SHP77 (cell line): Measurements from ENCODE around the gene GFRAL.
"Not testable (repeated sequence)": the region's sequence is repeated elsewhere in the genome, so short reads cannot be mapped to it uniquely, and the experiment has no call there.

ENCODE experiments used
- DNase-seq, 2 experiments: peaks; one replicate each; lab custom pipeline; 2025; lab: John Stamatoyannopoulos, UW

The GFRAL gene

DNA sequence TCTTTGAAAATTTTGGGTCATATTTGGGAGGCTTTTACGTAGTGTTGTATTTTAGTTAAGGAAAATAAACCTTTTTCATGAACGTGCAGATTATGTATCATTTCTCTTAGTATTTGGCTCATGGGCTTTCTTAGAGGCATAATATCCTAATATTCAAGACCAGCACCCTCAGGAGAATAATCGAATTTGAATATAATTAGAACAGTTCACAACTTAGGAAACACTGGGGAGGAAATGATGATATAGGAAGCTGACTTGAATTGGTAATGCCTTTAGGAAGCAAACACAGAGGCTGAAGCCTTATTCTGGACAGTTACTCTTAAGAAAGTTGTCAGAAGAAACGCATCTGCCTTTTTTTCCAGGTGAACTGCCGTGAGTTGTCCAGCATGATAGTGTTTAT lies at the start of gene GFRAL:
GFRAL (plus strand) TSS at position 301 of the 400 bp plus-strand sequence; CDS start at position 387, 86 bp downstream.
- no peak for DNase-seq

DNA sequence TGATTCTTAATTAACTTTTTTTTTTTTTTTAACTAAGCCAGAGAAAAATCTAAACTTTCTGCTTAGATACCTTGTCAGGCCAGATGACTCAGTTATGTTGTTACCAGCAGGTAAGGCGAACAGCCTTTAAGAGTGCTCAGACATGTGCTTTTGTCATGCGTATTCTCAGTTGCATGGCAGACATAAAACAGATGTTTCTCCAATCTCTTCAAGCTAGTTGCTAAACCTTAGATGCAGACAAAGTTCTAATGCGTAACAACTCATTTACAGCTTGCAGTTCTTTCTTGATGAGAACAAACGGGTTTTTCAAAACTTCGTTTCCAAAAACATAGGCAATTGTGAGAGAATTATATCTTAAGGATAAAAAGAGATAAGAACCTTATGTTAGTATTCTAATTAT lies 49.6 kb upstream of the GFRAL start:
- DNase-seq = no peak

DNA sequence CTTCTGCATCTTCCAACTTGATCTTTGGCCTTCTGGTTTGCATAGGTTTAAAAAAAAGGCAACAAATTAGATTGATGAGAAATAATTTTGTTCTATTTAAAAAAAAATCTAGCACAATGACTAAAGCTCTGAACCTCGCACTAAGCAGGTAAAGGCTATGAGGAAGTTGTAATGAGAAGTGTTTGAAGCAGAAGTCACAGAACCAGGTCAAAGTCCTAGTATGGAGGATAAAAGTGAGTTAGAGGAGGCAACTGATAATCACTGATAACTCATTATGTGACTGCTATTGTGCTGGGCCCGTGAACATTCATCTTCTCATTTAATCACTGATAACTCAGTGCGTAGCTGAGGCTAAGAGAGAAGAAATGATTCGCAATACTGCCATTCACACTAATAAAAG lies 46.1 kb upstream of the GFRAL start:
- DNase-seq = no peak

- DNase-seq = no peak
Observed at GRCh38 chr6:55282115-55282514, 45.2 kb upstream of the GFRAL start.

GRCh38 chr6:55286824-55287223 lies 40.4 kb upstream of the GFRAL start:
- DNase-seq = no peak

DNA sequence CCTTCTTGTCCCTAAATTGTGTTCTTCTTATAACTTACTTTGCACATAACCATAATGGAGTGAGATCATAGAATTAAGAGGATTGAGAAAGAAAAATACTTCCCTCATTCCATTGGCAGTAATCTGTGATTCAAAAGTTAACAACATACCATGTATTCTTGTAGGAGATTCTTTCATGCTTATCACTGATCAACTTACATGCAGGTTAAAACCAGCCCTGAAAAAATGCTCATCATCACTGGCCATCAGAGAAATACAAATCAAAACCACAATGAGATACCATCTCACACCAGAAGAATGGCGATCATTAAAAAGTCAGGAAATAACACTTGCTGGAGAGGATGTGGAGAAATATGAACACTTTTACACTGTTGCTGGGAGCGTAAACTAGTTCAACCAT lies 36.5 kb upstream of the GFRAL start:
- no peak for DNase-seq

GRCh38 chr6:55293116-55293515 lies 34.2 kb upstream of the GFRAL start:
- DNase-seq = peak in 1 of 2 experiments; percentile 5

- not testable (repeated sequence) for DNase-seq
Observed at GRCh38 chr6:55297214-55297613, 30.1 kb upstream of the GFRAL start.

- no peak for DNase-seq
Observed at GRCh38 chr6:55299286-55299985, 27.8 kb upstream of the GFRAL start.

GRCh38 chr6:55304747-55305146 lies 22.5 kb upstream of the GFRAL start:
- no peak for DNase-seq

DNA sequence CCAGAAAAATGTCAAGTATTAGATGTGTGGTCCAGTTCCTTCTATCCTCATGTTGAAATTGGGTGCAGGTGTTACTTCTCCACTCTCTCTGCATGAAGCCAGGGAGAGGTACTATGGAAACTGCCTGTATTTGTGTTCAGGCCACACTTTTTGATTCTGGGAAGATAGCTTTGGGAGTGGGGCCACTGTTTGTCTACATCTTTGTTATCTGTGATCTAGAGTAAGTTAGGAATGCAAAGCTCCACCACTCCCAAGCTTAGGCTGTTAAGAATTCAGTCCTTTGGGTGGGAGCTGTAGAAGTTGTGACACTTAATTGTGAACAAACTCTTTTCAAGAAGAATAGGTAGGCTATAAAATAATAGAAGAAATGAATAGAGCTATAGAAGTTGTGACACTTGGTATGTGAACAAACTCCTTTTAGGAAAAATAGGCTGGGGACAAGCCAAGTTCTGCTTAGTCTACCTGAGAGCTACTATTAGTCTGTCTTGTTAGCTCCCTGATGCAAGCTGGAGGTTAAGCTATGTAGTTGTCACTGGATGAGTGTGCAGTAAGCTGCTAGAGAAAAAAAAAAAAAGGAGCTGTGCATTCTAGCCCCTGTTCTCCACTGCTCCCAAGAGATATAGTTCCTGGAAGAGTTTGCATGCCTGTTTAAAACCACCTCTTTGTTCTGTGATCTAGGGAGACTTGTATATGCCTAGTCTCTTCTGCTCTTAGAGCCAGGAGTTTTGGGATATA lies 7.1 kb upstream of the GFRAL start:
- no peak for DNase-seq

DNA sequence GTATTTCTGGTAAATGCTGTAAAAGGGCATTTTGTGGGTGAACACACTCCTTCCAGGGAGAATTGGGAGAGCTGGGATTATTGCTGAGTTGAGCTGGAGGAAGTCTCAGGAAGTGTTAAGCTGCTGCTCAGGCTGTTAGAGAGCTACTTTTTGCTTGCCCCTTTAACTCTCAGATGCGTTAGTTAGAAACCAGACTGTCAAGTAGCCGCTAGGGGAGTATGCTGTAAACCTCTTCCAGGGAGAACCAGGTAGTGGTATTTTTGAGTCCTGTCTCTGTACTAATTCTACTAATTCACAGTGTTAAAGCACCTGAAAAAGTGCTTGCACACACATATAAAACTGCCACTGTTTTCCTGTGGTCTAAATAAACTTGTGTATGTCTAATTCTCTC lies 6.6 kb upstream of the GFRAL start:
- no peak for DNase-seq

DNA sequence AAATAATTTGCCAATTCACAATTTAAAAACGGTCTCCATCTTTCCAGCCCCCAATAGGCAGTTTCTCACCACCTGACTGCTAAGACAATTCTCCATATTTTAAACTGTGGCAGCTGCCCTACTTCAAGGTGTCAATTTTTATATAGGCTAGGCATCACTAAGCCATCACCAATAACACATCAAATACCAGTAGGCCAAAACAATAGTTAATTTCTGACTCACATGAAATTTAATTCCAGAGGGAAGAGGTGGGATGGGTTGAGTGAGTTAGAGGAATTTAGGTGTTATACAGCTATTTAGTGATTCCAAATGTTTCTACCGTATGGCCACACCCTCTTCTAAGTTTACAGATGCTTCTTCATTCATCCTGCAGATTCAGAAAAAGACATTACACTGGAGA lies 49.9 kb downstream of the GFRAL start:
- no peak for DNase-seq

DNA sequence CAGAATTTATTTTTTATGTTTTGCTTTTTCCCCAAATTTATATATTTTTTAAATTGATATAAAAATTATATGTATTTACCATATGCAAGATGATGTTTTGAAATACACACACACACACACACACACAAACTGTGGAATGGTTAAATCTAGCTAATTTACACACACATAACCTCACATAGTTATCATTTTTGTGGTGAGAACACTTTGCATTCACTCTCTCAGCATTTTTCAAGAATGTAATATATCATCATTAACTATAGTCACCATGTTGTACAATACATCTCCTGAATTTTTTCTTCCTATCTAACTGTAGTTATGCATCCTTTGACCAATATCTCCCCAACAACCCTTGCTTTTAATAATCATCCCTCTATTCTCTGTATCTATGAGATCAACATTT lies 52.2 kb downstream of the GFRAL start:
- no peak for DNase-seq

DNA sequence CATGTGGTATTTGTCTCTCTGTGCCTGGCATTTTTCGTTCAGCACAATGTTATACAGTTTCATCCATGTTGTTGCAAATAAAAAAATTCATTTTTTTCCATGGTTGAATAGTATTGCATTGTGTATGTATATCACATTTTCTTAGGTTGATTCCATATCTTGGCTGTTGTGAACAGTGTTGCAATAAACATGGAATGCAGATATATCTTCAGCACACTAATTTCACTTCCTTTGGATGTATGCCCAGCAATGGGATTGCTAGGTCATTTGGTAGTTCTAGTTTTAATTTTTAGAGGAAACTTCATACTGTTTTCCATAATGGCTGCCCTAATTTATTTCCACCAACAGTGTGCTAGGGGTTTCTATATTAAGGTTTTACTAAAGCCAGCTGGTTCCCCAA lies 52.6 kb downstream of the GFRAL start:
- no peak for DNase-seq

- DNase-seq = no peak
Observed at GRCh38 chr6:55388211-55388610, 60.9 kb downstream of the GFRAL start.

DNA sequence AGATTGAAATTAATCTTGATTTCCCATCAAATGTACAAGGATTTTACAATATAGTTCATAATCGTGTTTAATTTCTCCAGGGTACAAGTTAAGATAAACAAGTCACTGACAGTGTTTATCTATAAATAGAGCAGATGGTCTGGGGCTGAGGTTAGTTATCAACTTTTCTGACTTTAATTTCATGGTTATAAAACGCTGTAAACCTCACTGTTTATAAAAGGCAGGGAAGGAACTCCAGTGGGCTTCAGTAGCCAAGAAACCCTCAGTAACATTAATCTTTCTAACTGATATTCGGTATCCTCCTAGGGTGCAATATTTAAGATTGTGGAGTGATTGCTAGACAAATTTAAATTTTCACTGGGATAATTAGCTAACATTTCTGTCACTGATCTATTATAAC lies 68.6 kb downstream of the GFRAL start:
- no peak for DNase-seq

DNA sequence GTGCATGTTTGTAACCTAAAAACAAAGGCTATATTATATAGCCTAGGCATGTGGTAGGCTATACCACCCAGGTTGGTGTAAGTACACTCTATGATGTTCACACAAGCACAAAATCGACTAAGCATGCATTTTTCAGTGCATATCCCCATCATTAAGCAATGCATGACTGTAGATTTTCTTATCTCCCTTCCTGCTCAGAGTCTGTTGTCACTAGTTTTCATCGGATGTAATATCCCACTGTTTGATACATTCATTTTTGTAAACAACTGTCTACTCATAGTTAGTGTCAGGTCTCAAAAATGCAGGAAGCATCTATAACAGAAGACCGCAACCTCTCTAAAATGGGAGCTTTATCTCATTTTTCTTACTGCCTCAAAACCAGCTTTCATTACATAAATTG lies 70.7 kb downstream of the GFRAL start:
- DNase-seq = no peak

DNA sequence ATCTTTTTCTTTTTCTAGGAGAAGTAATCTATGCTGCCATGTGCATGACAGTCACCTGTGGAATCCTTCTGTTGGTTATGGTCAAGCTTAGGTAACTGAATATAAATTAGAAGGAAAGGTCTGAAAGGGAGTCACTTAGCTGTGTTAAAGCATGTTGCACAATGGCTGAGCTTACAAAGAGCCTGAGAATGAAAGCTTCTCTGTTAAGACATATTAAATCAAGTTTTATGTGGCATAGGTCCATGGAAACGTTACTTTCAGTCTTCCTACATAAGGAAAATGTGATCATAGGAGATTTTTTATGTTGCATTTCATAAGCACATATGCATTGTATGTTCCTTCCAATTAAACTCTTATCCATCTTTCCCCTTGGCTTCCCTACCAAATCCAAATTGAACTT lies 72.1 kb downstream of the GFRAL start:
- DNase-seq = no peak

DNA sequence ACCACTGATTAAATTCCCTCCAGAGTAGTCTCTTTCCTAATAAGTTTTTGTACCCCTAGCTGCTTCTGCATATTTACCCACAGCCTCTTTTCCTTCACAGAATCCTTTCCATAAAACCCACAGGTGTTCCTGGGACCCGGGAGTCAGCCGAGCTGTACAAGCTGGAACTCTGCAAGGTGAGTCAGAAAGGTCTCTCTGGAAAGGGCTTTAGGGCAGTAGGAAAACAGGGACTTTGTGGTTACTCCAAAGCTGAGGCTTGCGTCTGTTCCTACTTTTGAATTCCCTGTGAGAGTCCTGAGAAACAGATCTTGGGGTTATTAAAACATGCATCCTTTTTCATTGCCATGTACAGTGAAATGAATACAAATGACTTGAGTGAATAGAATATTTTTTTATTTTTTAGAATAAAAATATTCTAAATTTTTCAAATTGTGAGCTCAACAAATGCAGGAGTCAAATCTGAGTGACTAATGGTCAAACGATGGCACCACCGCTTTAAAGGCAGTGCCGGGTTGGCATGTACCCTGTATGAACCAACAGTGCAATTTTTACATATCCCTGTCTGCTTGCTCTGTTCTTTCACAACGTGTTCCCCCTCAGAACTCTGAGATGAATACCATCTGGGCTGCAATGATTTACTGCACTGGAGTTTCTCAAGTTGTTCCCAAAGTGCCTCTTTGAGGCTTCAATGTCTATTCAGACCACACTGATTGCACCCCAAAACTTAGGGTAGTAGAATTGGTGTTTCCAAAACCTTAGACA lies 78.4 kb downstream of the GFRAL start:
- no peak for DNase-seq

DNA sequence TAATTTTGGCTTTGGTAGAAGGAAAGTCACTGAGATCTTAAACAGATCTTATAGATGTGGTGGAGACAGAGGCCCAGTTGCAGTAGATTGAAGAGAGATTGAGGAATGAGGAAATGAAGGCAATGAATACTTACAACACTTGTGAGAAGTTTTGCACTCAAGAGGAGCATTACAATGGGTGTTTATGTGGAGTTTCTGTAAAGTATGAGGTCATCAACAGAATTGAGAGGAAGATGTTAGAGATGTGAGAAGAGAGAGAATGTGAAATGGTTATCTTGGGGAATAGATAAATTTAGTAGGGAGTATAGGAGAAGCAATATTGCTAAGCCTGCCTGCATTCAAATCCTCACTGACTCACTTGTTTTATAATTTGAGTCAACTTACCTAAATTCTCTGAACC lies 83.4 kb downstream of the GFRAL start:
- no peak for DNase-seq

GRCh38 chr6:55423933-55424332 lies 96.7 kb downstream of the GFRAL start:
- DNase-seq = no peak
